HCT116 (cell line): ENCODE measurements around the gene CTU2. TPM values are rescaled to one million over a fixed set of nuclear protein-coding genes. Genes with fewer than 3 reads are reported as not detected.

Experiments
- ATAC-seq: fragments of 200-7000 bp; cut with Tn5 transposase; 2 replicates; pipeline ENCODE4 v1.9.1; 2020; ENCODE audit warnings: mild to moderate bottlenecking, moderate library complexity
- BruUV-seq: library from RNA; stranded (reverse); fragments of 400-500 nt; replicated peaks from 2 replicates; lab custom pipeline; 2021; lab: Mats Ljungman, UMichigan
- CTCF ChIA-PET: fragments of 300-600 bp; sonication (Branson Sonifier 250); formaldehyde crosslinking; loops from one replicate; lab custom pipeline; 2021; ENCODE audit warnings: antibody characterized with exemption; lab: Charles Lee
- POLR2A ChIA-PET: fragments of 300-600, 350-600 bp; sonication (Branson Sonifier 250); formaldehyde crosslinking; loops from one replicate; lab custom pipeline; 2021; ENCODE audit warnings: antibody characterized with exemption; lab: Charles Lee
- RAD21 ChIA-PET, 2 experiments: fragments of 300-600 bp; sonication (Branson Sonifier 250); formaldehyde crosslinking; loops; one replicate each; lab custom pipeline; 2023; ENCODE audit warnings: low total read pairs in 2 of 2; ENCODE audit not compliant: uncharacterized antibody in 2 of 2, unreplicated experiment in 2 of 2, low non-redundant PET in 1 of 2; lab: Charles Lee
- DNase-seq: peaks from one replicate; pipeline ENCODE4 v3.0.0-alpha.2; 2010; ENCODE audit warnings: low read depth, low spot score
- H2AFZ ChIP-seq: fragments of 200-600 bp; shearing (Covaris generic), sonication (generic); 2 replicates; pipeline ENCODE4 v1.6.1; 2017; ENCODE audit warnings: low read depth, mixed run types, mixed read lengths, antibody characterized with exemption, low read length; ENCODE audit not compliant: poor library complexity, severe bottlenecking
- H3K27ac ChIP-seq: 2 replicates; pipeline ENCODE4 v1.5.1; 2012; ENCODE audit warnings: low read depth, low read length
- H3K27me3 ChIP-seq: fragments of 200-600 bp; sonication (generic); 2 replicates; pipeline ENCODE4 v1.6.1; 2016; ENCODE audit warnings: mixed run types, low read length, mixed read lengths; ENCODE audit not compliant: insufficient read depth
- H3K36me3 ChIP-seq, 2 experiments: fragments of 200-500 bp in 1 of 2; fragments of 200-600 bp in 1 of 2; sonication (Bioruptor generic) in 1 of 2; sonication (generic) in 1 of 2; 2 replicates each; pipeline versions ENCODE4 v1.5.1 to v1.6.1; 2014 to 2016; ENCODE audit warnings: low read length in 2 of 2, inconsistent platforms in 1 of 2, mixed read lengths in 1 of 2, mixed run types in 1 of 2; ENCODE audit not compliant: insufficient read depth in 2 of 2, control insufficient read depth in 1 of 2
- H3K4me1 ChIP-seq, 2 experiments: fragments of 200-600 bp in 1 of 2; sonication (generic) in 1 of 2; 2 replicates each; pipeline versions ENCODE4 v1.5.1 to v1.6.1; 2012 to 2017; ENCODE audit warnings: low read length in 2 of 2, inconsistent platforms in 1 of 2, mild to moderate bottlenecking in 1 of 2, mixed read lengths in 1 of 2, mixed run types in 1 of 2, moderate library complexity in 1 of 2; ENCODE audit not compliant: insufficient read depth in 2 of 2, control insufficient read depth in 1 of 2
- H3K4me2 ChIP-seq: fragments of 200-600 bp; sonication (generic); 2 replicates; pipeline ENCODE4 v1.6.1; 2017; ENCODE audit warnings: mixed run types, low read length, mixed read lengths
- H3K4me3 ChIP-seq, 2 experiments: fragments of 200-600 bp in 1 of 2; sonication (generic) in 1 of 2; replicated peaks in 1 of 2; 2 replicates each; pipeline ENCODE4 v1.5.1; 2011 to 2016; ENCODE audit warnings: low read length in 2 of 2, control low read depth in 1 of 2, low read depth in 1 of 2, mild to moderate bottlenecking in 1 of 2, mixed read lengths in 1 of 2, mixed run types in 1 of 2
- H3K79me2 ChIP-seq: fragments of 200-600 bp; sonication (generic); 2 replicates; pipeline ENCODE4 v1.6.1; 2017; ENCODE audit warnings: mild to moderate bottlenecking, mixed run types, low read length, moderate library complexity, mixed read lengths; ENCODE audit not compliant: insufficient read depth
- H3K9ac ChIP-seq: fragments of 200-600 bp; sonication (generic); 2 replicates; pipeline ENCODE4 v1.6.1; 2016; ENCODE audit warnings: low read length, mixed read lengths
- H3K9me2 ChIP-seq: fragments of 200-600 bp; sonication (generic), shearing (Covaris generic); 2 replicates; pipeline ENCODE4 v1.6.1; 2017; ENCODE audit warnings: mixed run types, mild to moderate bottlenecking, moderate library complexity; ENCODE audit not compliant: insufficient read depth
- H3K9me3 ChIP-seq, 2 experiments: fragments of 200-500 bp in 1 of 2; fragments of 200-600 bp in 1 of 2; sonication (Bioruptor generic) in 1 of 2; sonication (generic) in 1 of 2; 2 replicates each; pipeline ENCODE4 v1.6.1; 2014 to 2017; ENCODE audit warnings: low read length in 2 of 2, mixed read lengths in 2 of 2, inconsistent platforms in 1 of 2, low read depth in 1 of 2, mild to moderate bottlenecking in 1 of 2, mixed run types in 1 of 2, moderate library complexity in 1 of 2; ENCODE audit not compliant: control insufficient read depth in 1 of 2, insufficient read depth in 1 of 2
- H4K20me1 ChIP-seq: fragments of 200-600 bp; sonication (generic), shearing (Covaris generic); 2 replicates; pipeline ENCODE4 v1.6.1; 2017; ENCODE audit warnings: mixed run types, mild to moderate bottlenecking, moderate library complexity; ENCODE audit not compliant: insufficient read depth
- CBX3 ChIP-seq: IDR thresholded peaks from 2 replicates; pipeline ENCODE4 v1.6.1; 2012; ENCODE audit warnings: low read depth
- CEBPB ChIP-seq: IDR thresholded peaks from 2 replicates; pipeline ENCODE4 v1.6.1; 2012; ENCODE audit warnings: low read depth
- ELF1 ChIP-seq: IDR thresholded peaks from 2 replicates; pipeline ENCODE4 v1.6.1; 2012; ENCODE audit warnings: low read depth, borderline replicate concordance
- EZH2 ChIP-seq: fragments of 200-600 bp; sonication (generic); IDR thresholded peaks from 2 replicates; pipeline ENCODE4 v1.6.1; 2017; ENCODE audit warnings: antibody characterized with exemption, mixed run types
- POLR2A ChIP-seq: IDR thresholded peaks from 2 replicates; pipeline ENCODE4 v1.7.0; 2011; ENCODE audit warnings: borderline replicate concordance; ENCODE audit not compliant: insufficient read depth, insufficient read length; ENCODE audit errors: extremely low read depth
- POLR2AphosphoS5 ChIP-seq: IDR thresholded peaks from 2 replicates; pipeline ENCODE4 v1.6.1; 2011; ENCODE audit warnings: mild to moderate bottlenecking, low read depth, low read length, moderate library complexity
- RAD21 ChIP-seq: IDR thresholded peaks from 2 replicates; pipeline ENCODE4 v1.6.1; 2012; ENCODE audit warnings: low read depth, mild to moderate bottlenecking
- TCF7L2 ChIP-seq: IDR thresholded peaks from 2 replicates; pipeline ENCODE4 v1.7.0; 2011; ENCODE audit warnings: borderline replicate concordance, inconsistent platforms; ENCODE audit not compliant: insufficient read depth, insufficient read length; ENCODE audit errors: extremely low read depth
- YY1 ChIP-seq: IDR thresholded peaks from 2 replicates; pipeline ENCODE4 v1.6.1; 2011; ENCODE audit warnings: low read length, low read depth, moderate library complexity, mild to moderate bottlenecking; ENCODE audit not compliant: insufficient replicate concordance; ENCODE audit errors: extremely low read depth
- ZFX ChIP-seq: fragments of 450-650 bp; IDR thresholded peaks from 2 replicates; pipeline ENCODE4 v1.6.1; 2017
- intact Hi-C: fragments of 100-400 bp; cut with micrococcal nuclease; formaldehyde crosslinking; loops from 2 replicates; pipeline ENCODE4 v1.10.0; 2022
- total RNA-seq: library from RNA; stranded (reverse); gene quantifications from one replicate; pipeline ENCODE4 v1.2.1, GENCODE V29; 2021; ENCODE audit not compliant: unreplicated experiment
- TF ChIP-seq, protein P1 (sequence below): IDR thresholded peaks from 2 replicates; pipeline ENCODE4 v1.6.1; 2012; ENCODE audit warnings: low read depth
- TF ChIP-seq, protein P2 (sequence below): IDR thresholded peaks from 2 replicates; pipeline ENCODE4 v1.6.1; 2012

The CTU2 gene
- total RNA-seq, 1 experiment from 2014 or later, result 71.3 TPM

DNA sequence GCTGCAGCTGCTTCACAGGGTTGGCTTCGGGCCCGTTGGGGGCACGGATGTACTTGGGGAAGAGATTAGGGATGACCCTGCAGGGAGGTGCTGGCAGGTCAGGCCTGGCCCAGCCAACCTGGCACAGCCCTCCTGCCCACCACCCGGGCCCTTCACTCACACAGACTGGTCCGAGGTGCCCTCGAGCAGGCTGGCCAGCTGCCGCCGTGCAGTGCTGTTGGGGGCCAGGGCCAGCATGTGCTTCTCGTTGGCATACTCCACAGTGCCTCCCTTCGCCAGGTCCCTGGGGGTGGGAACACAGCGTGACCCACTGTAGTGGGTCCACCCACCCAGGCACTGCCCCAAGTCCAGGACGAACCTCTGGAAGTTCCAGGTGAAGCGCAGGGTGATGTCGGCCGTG is 9.9 kb downstream of the CTU2 start:
- DNase-seq (no peak), ATAC-seq (no peak)
- peaks cover 0 to 5% of the 10 kb centered on the region in 2 experiments; a peak in 1 of 4 replicates for H3K4me1 ChIP-seq
- no TSS peak for BruUV-seq
- H3K9me2 ChIP-seq, result no peaks in the 10 kb centered on the region
- H3K27ac ChIP-seq, result no peak overlapping the region; the same call in 1 of the 2 replicates
- 0 out of 2 replicates have a peak, but pooled peaks cover 3% of the 10 kb centered on the region for H4K20me1 ChIP-seq
- H3K36me3 ChIP-seq, result peaks cover 50 to 76% of the 10 kb centered on the region in 2 experiments; a peak in 3 of 4 replicates
- peaks cover 9% of the 10 kb centered on the region; the same call in 1 of the 2 replicates for H3K79me2 ChIP-seq
- no peaks in the 10 kb centered on the region for H3K9me3 ChIP-seq
- no peak overlapping the region for H3K9ac ChIP-seq
- CTCF ChIA-PET, result no interaction called here
- no peaks in the 10 kb centered on the region for H3K27me3 ChIP-seq
- RAD21 ChIA-PET, result no interaction called here
- no peak overlapping the region for H3K4me2 ChIP-seq
- H2AFZ ChIP-seq, result no peak overlapping the region
- POLR2A ChIA-PET, result no interaction called here
- intact Hi-C loops, result no loop called here
- TF ChIP-seq RAD21 (no peak), YY1 (no peak), POLR2A (no peak), POLR2AphosphoS5 (no peak), CBX3 (no peak), EZH2 (no peak), ZFX (no peak), TCF7L2 (no peak), CEBPB (no peak), ELF1 (no peak)
- TF ChIP-seq, protein P1, sequence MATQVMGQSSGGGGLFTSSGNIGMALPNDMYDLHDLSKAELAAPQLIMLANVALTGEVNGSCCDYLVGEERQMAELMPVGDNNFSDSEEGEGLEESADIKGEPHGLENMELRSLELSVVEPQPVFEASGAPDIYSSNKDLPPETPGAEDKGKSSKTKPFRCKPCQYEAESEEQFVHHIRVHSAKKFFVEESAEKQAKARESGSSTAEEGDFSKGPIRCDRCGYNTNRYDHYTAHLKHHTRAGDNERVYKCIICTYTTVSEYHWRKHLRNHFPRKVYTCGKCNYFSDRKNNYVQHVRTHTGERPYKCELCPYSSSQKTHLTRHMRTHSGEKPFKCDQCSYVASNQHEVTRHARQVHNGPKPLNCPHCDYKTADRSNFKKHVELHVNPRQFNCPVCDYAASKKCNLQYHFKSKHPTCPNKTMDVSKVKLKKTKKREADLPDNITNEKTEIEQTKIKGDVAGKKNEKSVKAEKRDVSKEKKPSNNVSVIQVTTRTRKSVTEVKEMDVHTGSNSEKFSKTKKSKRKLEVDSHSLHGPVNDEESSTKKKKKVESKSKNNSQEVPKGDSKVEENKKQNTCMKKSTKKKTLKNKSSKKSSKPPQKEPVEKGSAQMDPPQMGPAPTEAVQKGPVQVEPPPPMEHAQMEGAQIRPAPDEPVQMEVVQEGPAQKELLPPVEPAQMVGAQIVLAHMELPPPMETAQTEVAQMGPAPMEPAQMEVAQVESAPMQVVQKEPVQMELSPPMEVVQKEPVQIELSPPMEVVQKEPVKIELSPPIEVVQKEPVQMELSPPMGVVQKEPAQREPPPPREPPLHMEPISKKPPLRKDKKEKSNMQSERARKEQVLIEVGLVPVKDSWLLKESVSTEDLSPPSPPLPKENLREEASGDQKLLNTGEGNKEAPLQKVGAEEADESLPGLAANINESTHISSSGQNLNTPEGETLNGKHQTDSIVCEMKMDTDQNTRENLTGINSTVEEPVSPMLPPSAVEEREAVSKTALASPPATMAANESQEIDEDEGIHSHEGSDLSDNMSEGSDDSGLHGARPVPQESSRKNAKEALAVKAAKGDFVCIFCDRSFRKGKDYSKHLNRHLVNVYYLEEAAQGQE, result no peak
- TF ChIP-seq, protein P2, sequence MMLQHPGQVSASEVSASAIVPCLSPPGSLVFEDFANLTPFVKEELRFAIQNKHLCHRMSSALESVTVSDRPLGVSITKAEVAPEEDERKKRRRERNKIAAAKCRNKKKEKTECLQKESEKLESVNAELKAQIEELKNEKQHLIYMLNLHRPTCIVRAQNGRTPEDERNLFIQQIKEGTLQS, result no peak
- H3K4me3 ChIP-seq, result no peak overlapping the region
